GM21737 (cell line): ENCODE measurements around the gene BCAN.
"Not testable (repeated sequence)": the region's sequence is repeated elsewhere in the genome, so short reads cannot be mapped to it uniquely, and the experiment has no call there.

ENCODE experiments used
- ATAC-seq: cut with Tn5 transposase; IDR thresholded peaks from one replicate; pipeline ENCODE4 v1.9.1; 2021; ENCODE audit warnings: mild to moderate bottlenecking, moderate library complexity; ENCODE audit not compliant: unreplicated experiment

BCAN gene

GRCh38 chr1:156616463-156616862, 25.5 kb upstream of the BCAN start:
- no peak for ATAC-seq

GRCh38 chr1:156618853-156619581, 22.9 kb upstream of the BCAN start, which contains the start of gene HAPLN2:
TSS of gene HAPLN2 (plus strand) at chr1:156619415. CDS start at chr1:156623491, 4,076 bp downstream.
- no peak for ATAC-seq

- no peak for ATAC-seq
Measured at GRCh38 chr1:156619582-156619955, 22.3 kb upstream of the BCAN start.

- no peak for ATAC-seq
Measured at GRCh38 chr1:156622581-156623297, 19.2 kb upstream of the BCAN start.

- no peak for ATAC-seq
Measured at GRCh38 chr1:156623946-156624813, 17.7 kb upstream of the BCAN start.

- ATAC-seq = no peak
Measured at GRCh38 chr1:156624814-156625435, 17.0 kb upstream of the BCAN start.

GRCh38 chr1:156625436-156626078, 16.4 kb upstream of the BCAN start:
- no peak for ATAC-seq

GRCh38 chr1:156626079-156626438, 15.9 kb upstream of the BCAN start:
- no peak for ATAC-seq

GRCh38 chr1:156627313-156627880, 14.5 kb upstream of the BCAN start:
- no peak for ATAC-seq

GRCh38 chr1:156629823-156630449, 12.0 kb upstream of the BCAN start:
- ATAC-seq = no peak

- not testable (repeated sequence) for ATAC-seq
Measured at GRCh38 chr1:156631152-156631551, 10.8 kb upstream of the BCAN start.

- no peak for ATAC-seq
Measured at GRCh38 chr1:156632355-156632754, 9.6 kb upstream of the BCAN start.

GRCh38 chr1:156638189-156638985, 3.5 kb upstream of the BCAN start:
- no peak for ATAC-seq

- ATAC-seq = no peak
Measured at GRCh38 chr1:156639601-156640101, 2.3 kb upstream of the BCAN start.

GRCh38 chr1:156640842-156641706, 843 bp upstream of the BCAN start:
- no peak for ATAC-seq

- ATAC-seq = no peak
Measured at GRCh38 chr1:156642265-156643048, 540 bp downstream of the BCAN start.
